Ramos (cell line): ENCODE data around the gene AHDC1.

Experiments
- in situ Hi-C: fragments of 300-500 bp; cut with MboI; formaldehyde crosslinking; loops from one replicate; pipeline ENCODE4 v1.14.3; 2022; ENCODE audit warnings: low sequenced_read_pairs; ENCODE audit not compliant: unreplicated experiment

The AHDC1 gene

DNA sequence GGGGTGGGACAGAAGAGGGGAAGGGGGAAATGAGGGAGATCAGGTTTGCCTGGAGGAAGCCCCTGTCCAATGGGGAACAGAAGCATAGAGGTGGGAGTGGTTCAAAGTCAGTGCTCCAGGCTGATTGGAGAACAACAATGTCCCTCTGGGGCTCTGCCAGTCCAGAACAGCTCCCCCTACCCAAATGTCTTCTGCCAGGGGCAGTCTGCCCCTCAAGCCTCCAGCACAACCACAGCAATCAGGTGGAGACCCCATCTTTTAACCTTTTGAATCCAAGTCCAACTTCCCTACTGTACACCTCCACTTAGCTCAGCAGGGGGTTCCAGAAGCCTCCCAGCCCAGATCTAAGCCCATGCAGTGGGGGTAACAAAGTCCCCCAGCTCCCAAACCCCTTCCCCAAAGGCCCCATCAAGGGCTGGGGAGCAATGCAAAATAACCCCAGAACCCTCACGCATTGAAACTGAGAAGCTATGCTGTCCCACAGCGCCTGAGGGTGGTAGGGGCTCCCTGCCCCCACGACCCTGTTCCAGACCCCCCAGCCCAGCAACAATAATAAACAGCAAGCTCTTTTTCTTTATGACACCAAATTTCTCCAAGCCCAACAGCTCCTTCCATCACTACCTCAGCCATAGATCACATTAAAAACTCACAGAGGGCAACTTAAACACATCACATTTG lies 3.3 kb downstream of the AHDC1 start:
- in situ Hi-C loops = no loop called here

GRCh38 chr1:27599605-27600497 lies 4.1 kb downstream of the AHDC1 start:
- in situ Hi-C loops = no loop called here

- in situ Hi-C loops = no loop called here
Measured at GRCh38 chr1:27598902-27599528, 4.9 kb downstream of the AHDC1 start.

- in situ Hi-C loops = no loop called here
Measured at GRCh38 chr1:27598295-27598687, 5.7 kb downstream of the AHDC1 start.

- in situ Hi-C loops = no loop called here
Measured at GRCh38 chr1:27597516-27598294, 6.2 kb downstream of the AHDC1 start.

DNA sequence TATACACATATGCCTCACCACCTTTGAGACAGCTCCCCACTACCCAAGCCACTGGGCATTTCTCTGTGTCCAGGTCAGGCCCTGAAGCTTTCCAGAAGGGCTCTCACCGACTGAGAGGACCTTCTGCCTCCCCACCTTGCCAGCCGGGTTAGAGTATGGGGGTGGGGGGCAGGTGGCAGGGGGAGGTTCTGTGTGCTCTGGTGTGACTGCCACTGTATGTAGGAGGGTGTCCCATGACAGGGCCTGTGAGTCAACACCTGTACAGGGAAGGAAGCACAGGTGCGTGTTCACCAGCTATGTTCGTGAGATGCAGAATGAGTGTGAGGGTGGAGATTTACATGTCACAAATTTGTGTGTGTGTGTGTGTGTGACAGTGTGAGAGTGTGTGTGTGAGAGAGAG lies 7.0 kb downstream of the AHDC1 start:
- in situ Hi-C loops = no loop called here

GRCh38 chr1:27596261-27596660 lies 7.7 kb downstream of the AHDC1 start:
- in situ Hi-C loops = no loop called here

DNA sequence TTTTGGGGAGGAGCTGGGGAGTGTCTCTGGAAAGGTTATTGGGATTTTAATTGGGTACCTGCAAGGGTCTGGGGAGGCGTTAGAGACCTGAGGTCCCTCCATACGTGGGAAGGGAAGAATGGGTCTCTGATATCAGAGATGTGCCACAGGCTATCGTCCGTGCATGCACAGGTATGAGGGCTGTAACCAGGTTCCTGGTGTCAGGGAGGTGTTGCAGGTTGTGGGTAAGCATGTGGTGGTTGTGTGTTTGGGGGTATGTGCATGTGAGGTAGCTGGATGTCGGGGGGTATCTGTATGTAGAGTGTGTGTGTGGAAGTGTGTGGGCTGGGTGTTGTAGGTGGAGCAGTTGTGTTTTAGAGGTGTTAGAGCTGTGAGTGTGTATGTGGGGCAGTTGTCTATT lies 8.3 kb downstream of the AHDC1 start:
- in situ Hi-C loops = no loop called here

GRCh38 chr1:27594564-27595510 lies 9.1 kb downstream of the AHDC1 start:
- in situ Hi-C loops = no loop called here

- in situ Hi-C loops = no loop called here
Measured at GRCh38 chr1:27593678-27594563, 10.0 kb downstream of the AHDC1 start.

DNA sequence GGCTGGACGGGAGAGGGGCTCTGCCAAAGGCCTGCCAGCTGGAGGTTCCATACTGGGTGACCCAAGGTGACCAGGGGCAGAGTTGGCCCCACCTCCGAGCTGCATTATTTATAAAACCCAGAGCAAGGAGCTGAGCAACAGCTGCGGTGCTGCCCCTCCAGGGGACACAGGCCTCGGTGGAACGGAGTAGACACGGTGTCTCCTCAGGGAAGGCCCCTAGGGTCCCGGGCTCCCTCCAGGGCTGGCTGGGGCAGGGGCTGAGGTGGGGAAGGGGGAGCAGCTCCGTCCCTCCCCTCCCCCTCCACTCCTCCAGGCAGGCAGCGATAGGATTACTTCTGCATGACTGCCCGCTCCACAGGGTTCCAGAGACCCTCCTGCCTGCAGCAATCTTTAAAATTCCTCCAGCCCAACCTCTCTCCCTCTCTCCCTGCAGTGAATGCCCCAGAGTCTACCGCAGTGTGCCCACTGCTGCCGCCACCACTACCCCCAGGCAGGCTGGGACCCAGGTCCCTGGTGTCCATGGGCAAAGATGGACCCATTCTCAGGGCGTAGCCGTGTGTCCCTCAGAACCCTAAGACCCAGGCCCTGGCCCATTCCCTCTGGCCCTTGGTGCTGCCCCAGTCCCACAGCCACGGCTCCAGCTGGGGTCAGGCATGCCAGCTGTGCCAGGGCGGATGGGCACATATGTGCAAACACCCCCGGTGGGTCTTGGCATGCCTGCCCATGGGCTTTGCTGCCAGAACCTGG lies 10.8 kb downstream of the AHDC1 start:
- in situ Hi-C loops = no loop called here

- in situ Hi-C loops = no loop called here
Measured at GRCh38 chr1:27592232-27592930, 11.6 kb downstream of the AHDC1 start.

DNA sequence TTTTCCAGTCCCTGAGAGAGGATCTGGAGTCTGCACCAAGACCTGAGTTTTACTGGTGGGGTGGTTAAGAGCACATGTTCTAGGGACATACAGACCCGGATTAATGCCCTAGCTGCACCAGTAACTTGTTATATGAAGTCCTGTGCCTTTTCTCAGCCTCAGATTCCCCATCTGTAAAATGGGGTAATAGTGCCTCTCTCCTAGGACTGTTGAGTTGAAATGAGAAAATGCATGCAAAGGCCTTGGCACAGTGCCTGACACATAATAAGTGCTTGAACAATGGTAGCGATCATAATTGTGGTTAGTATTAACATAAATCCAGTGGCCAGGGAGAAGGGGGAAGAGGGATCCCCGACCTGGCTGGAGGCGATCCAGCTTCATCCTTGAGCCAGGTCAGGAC lies 12.3 kb downstream of the AHDC1 start:
- in situ Hi-C loops = no loop called here

DNA sequence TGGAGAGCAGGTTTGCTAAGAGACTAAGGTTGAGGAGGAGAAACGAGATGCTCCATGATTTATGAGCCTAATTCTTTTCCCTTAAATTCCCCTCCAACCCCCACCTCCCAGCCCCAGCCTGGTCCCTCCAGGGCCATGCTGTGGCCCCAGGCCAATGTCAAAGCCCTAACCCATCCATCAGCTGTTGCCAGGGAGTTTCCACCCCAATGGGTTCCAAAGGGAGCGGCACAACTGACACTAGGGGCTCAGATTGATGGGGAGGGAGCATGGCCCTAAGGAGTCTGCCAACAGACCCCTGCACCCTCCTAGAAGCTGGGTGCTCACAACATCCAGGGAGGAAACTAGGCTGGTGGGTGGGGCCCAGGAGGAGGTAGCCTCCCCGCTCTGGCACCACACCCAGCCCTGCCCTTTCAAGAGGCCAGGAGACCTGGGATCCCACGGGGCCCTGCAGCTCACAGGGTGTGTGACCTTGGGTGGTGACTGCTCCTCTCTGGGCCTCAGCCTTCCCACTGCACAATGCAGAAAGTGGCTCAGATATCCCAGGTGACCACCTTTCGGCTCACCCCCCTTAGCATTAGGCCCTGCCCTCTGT lies 12.9 kb downstream of the AHDC1 start:
- in situ Hi-C loops = no loop called here

DNA sequence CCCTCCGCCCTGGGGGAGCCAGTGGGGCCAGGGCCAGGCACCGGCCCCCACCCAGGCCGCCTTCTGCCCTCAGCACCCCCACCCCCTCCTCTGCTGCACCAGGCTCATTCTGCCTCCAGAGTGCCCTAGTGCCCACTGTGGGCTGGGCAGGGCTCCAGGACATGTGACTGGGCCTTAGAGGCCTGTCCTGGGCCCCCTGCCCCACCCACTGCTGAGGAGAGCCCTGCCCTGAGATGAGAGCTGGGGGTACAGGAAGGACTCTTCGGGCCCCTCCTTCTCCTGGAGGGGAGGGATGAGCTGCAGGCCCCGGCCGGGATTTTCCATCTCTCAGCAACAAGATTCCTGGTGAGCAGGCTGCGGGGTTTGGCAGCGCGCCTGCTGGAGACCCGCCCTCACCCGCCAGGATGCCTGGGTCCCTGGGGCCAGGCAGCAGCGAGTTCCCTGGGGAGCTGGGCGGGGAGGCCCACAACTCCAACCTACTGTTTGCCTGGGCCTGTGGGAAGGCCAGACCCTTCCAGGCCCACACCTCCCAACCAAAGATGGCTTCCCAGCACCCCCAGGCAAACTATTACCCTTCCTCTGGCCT lies 14.0 kb downstream of the AHDC1 start:
- in situ Hi-C loops = no loop called here

GRCh38 chr1:27589441-27589840 lies 14.5 kb downstream of the AHDC1 start:
- in situ Hi-C loops = no loop called here
